H1 (cell line): Measurements from ENCODE around the gene TNPO3. TPM values are rescaled to one million over a fixed set of nuclear protein-coding genes. Genes with fewer than 3 reads are reported as not detected.

ENCODE experiments used
- CTCF ChIA-PET: fragments of 300-600 bp; sonication (Branson Sonifier 250); formaldehyde crosslinking; loops from one replicate; lab custom pipeline; 2021; ENCODE audit not compliant: partially characterized antibody; lab: Charles Lee
- POLR2A ChIA-PET: fragments of 300-600 bp; sonication (Branson Sonifier 250); formaldehyde crosslinking; loops from one replicate; lab custom pipeline; 2021; ENCODE audit warnings: inconsistent platforms; ENCODE audit not compliant: partially characterized antibody; lab: Charles Lee
- DNase-seq, 2 experiments: peaks; one replicate each; pipeline versions ENCODE4 v3.0.0 to v3.0.0-alpha.2; 2010 to 2022; ENCODE audit warnings: low spot score in 2 of 2, low read depth in 1 of 2, mixed read lengths in 1 of 2
- FAIRE-seq: peaks from 2 replicates; lab custom pipeline; 2011; peaks lifted over from hg19 to GRCh38; lab: Jason Lieb, UNC
- H2AFZ ChIP-seq: 2 replicates; pipeline ENCODE4 v1.8.1; 2012; ENCODE audit warnings: low read length, inconsistent platforms
- H2AK5ac ChIP-seq: 2 replicates; pipeline ENCODE4 v1.6.1; 2013; ENCODE audit warnings: low read depth, low read length
- H2BK120ac ChIP-seq: replicated peaks from 2 replicates; pipeline ENCODE3; 2013; ENCODE audit warnings: low read depth, low read length, inconsistent platforms
- H2BK12ac ChIP-seq: 2 replicates; pipeline ENCODE4 v1.6.1; 2013; ENCODE audit warnings: low read depth, low read length
- H2BK15ac ChIP-seq: 2 replicates; pipeline ENCODE4 v1.6.1; 2013; ENCODE audit warnings: low read length
- H2BK20ac ChIP-seq: 2 replicates; pipeline ENCODE4 v1.6.1; 2013; ENCODE audit warnings: low read length
- H2BK5ac ChIP-seq: 2 replicates; pipeline ENCODE4 v1.6.1; 2013; ENCODE audit warnings: low read depth, low read length
- H3K14ac ChIP-seq: 2 replicates; pipeline ENCODE4 v1.6.1; 2013; ENCODE audit warnings: inconsistent platforms; ENCODE audit not compliant: insufficient read length
- H3K18ac ChIP-seq: 2 replicates; pipeline ENCODE4 v1.6.1; 2013; ENCODE audit warnings: low read length; ENCODE audit errors: extremely low read depth
- H3K23ac ChIP-seq: 2 replicates; pipeline ENCODE4 v1.6.1; 2013; ENCODE audit warnings: inconsistent platforms; ENCODE audit not compliant: insufficient read length
- H3K23me2 ChIP-seq: 2 replicates; pipeline ENCODE4 v1.6.1; 2013; ENCODE audit warnings: low read depth, low read length
- H3K27ac ChIP-seq: 2 replicates; pipeline ENCODE4 v1.6.1; 2011; ENCODE audit warnings: low read depth, low read length, inconsistent platforms
- H3K27me3 ChIP-seq, 4 experiments: replicated peaks in 1 of 4; 1 replicate in 1 of 4; 2 replicates in 3 of 4; pipeline versions ENCODE4 v1.6.1 to v1.8.1; 2011 to 2013; ENCODE audit warnings: low read length in 3 of 4, mild to moderate bottlenecking in 3 of 4, inconsistent platforms in 2 of 4, mixed read lengths in 2 of 4, moderate library complexity in 1 of 4; ENCODE audit not compliant: control insufficient read depth in 3 of 4, insufficient read depth in 3 of 4; ENCODE audit errors: extremely low read depth in 1 of 4
- H3K36me3 ChIP-seq, 4 experiments: 2 replicates each; pipeline versions ENCODE4 v1.6.1 to v1.8.1; 2011 to 2013; ENCODE audit warnings: mild to moderate bottlenecking in 4 of 4, low read length in 3 of 4, moderate library complexity in 2 of 4, control low read depth in 1 of 4, inconsistent platforms in 1 of 4; ENCODE audit not compliant: insufficient read depth in 4 of 4, control insufficient read depth in 2 of 4
- H3K4ac ChIP-seq: replicated peaks from 2 replicates; pipeline ENCODE3; 2013; ENCODE audit warnings: low read length, low read depth, mixed read lengths, inconsistent platforms; ENCODE audit not compliant: insufficient read length
- H3K4me1 ChIP-seq, 4 experiments: replicated peaks in 1 of 4; 1 replicate in 1 of 4; 2 replicates in 3 of 4; pipeline versions ENCODE4 v1.6.1 to v1.8.1; 2011 to 2013; ENCODE audit warnings: low read length in 3 of 4, inconsistent platforms in 2 of 4, mixed read lengths in 1 of 4; ENCODE audit not compliant: insufficient read depth in 4 of 4, control insufficient read depth in 3 of 4
- H3K4me2 ChIP-seq, 2 experiments: 2 replicates each; pipeline versions ENCODE4 v1.6.1 to v1.8.1; 2011 to 2013; ENCODE audit warnings: low read depth in 2 of 2, low read length in 2 of 2, control low read depth in 1 of 2, inconsistent platforms in 1 of 2, mild to moderate bottlenecking in 1 of 2; ENCODE audit not compliant: insufficient read depth in 1 of 2
- H3K4me3 ChIP-seq, 4 experiments: fragments of 200-600, 300-600 bp in 1 of 4; sonication (generic), shearing (Covaris generic), sonication (Bioruptor Twin) in 1 of 4; 2 replicates each; pipeline versions ENCODE4 v1.5.1 to v1.8.1; 2011 to 2016; ENCODE audit warnings: low read length in 4 of 4, low read depth in 3 of 4, control low read depth in 2 of 4, inconsistent platforms in 2 of 4, mild to moderate bottlenecking in 2 of 4, mixed read lengths in 1 of 4, moderate library complexity in 1 of 4; ENCODE audit not compliant: insufficient read depth in 2 of 4; ENCODE audit errors: extremely low read depth in 1 of 4
- H3K56ac ChIP-seq: replicated peaks from 2 replicates; pipeline ENCODE3; 2013; ENCODE audit warnings: low read depth, mild to moderate bottlenecking, mixed read lengths, low read length, inconsistent platforms; ENCODE audit not compliant: insufficient read length
- H3K79me1 ChIP-seq: 2 replicates; pipeline ENCODE4 v1.6.1; 2013; ENCODE audit warnings: low read depth, low read length, control low read depth
- H3K79me2 ChIP-seq, 2 experiments: 2 replicates each; pipeline versions ENCODE4 v1.6.1 to v1.8.1; 2012 to 2013; ENCODE audit warnings: low read length in 2 of 2, mild to moderate bottlenecking in 2 of 2, inconsistent platforms in 1 of 2; ENCODE audit not compliant: insufficient read depth in 2 of 2, control insufficient read depth in 1 of 2
- H3K9ac ChIP-seq, 4 experiments: replicated peaks in 1 of 4; 1 replicate in 1 of 4; 2 replicates in 3 of 4; pipeline versions ENCODE4 v1.6.1 to v1.8.1; 2011 to 2013; ENCODE audit warnings: low read depth in 3 of 4, low read length in 3 of 4, control low read depth in 2 of 4, mild to moderate bottlenecking in 2 of 4, moderate library complexity in 2 of 4, inconsistent platforms in 1 of 4; ENCODE audit errors: extremely low read depth in 1 of 4
- H3K9me3 ChIP-seq, 2 experiments: 2 replicates each; pipeline versions ENCODE4 v1.6.1 to v1.8.1; 2012 to 2013; ENCODE audit warnings: mild to moderate bottlenecking in 2 of 2, moderate library complexity in 2 of 2, control low read depth in 1 of 2, inconsistent platforms in 1 of 2, low read depth in 1 of 2, low read length in 1 of 2, mixed read lengths in 1 of 2; ENCODE audit not compliant: insufficient read depth in 2 of 2
- H4K20me1 ChIP-seq, 2 experiments: replicated peaks in 1 of 2; 2 replicates each; pipeline versions ENCODE3 to v1.8.1; 2011 to 2013; ENCODE audit warnings: inconsistent platforms in 2 of 2, low read length in 2 of 2, mild to moderate bottlenecking in 1 of 2; ENCODE audit not compliant: insufficient read depth in 2 of 2, control insufficient read depth in 1 of 2
- H4K5ac ChIP-seq: 2 replicates; pipeline ENCODE4 v1.6.1; 2013; ENCODE audit warnings: low read length, low read depth, mixed read lengths, inconsistent platforms; ENCODE audit not compliant: insufficient read length
- H4K8ac ChIP-seq: 2 replicates; pipeline ENCODE4 v1.8.0; 2013; ENCODE audit warnings: mild to moderate bottlenecking, moderate library complexity, low read length, inconsistent platforms; ENCODE audit not compliant: insufficient read depth; ENCODE audit errors: extremely low read depth
- H4K91ac ChIP-seq: replicated peaks from 2 replicates; pipeline ENCODE3; 2013; ENCODE audit warnings: low read length, mixed read lengths, inconsistent platforms; ENCODE audit not compliant: insufficient read length
- CHD1 ChIP-seq: IDR thresholded peaks from 2 replicates; pipeline ENCODE4 v1.6.1; 2012; ENCODE audit warnings: low read depth, low read length, improper control_type of control experiment
- EGR1 ChIP-seq: IDR thresholded peaks from 2 replicates; pipeline ENCODE4 v1.6.1; 2011; ENCODE audit warnings: low read depth, low read length, borderline replicate concordance
- KDM1A ChIP-seq: fragments of 200-600, 300-600 bp; sonication (generic); IDR thresholded peaks from 2 replicates; pipeline ENCODE4 v1.7.1; 2016; ENCODE audit warnings: mild to moderate bottlenecking, low read length, borderline replicate concordance
- MAX ChIP-seq: IDR thresholded peaks from 2 replicates; pipeline ENCODE4 v1.6.1; 2012; ENCODE audit warnings: inconsistent platforms
- RAD21 ChIP-seq, 2 experiments: IDR thresholded peaks in 1 of 2; conservative IDR thresholded peaks in 1 of 2; 2 replicates each; pipeline ENCODE4 v1.6.1; 2011; ENCODE audit warnings: low read depth in 2 of 2, low read length in 2 of 2, improper control_type of control experiment in 1 of 2, inconsistent platforms in 1 of 2, mild to moderate bottlenecking in 1 of 2, moderate library complexity in 1 of 2
- SIRT6 ChIP-seq: IDR thresholded peaks from one replicate; pipeline ENCODE4 v1.7.1; 2012; ENCODE audit warnings: low read length, inconsistent platforms
- TAF7 ChIP-seq: optimal IDR thresholded peaks from 2 replicates; pipeline ENCODE3; 2011; ENCODE audit warnings: low read depth, mild to moderate bottlenecking, inconsistent platforms, low read length, moderate library complexity, borderline replicate concordance
- WGBS, 2 experiments: shearing (Covaris generic) in 1 of 2; methylation state at CpG; one replicate each; pipeline versions ENCODE4 v1.1.6 to v1.1.7; 2013 to 2015; ENCODE audit warnings: low lambda C conversion rate in 2 of 2, mixed read lengths in 2 of 2, inconsistent platforms in 1 of 2, low coverage in 1 of 2, missing lambda C conversion rate in 1 of 2; ENCODE audit not compliant: insufficient replicate concordance in 2 of 2, insufficient coverage in 1 of 2, insufficient read length in 1 of 2; ENCODE audit errors: extremely low coverage in 1 of 2, missing lambda C conversion rate in 1 of 2; 5-methylcytosine and 5-hydroxymethylcytosine counted together
- polyA plus RNA-seq, 7 experiments: library from polyadenylated mRNA; depleted of rRNA in 3 of 7; stranded (reverse) in 5 of 7; unstranded in 2 of 7; fragments of >200 nt in 5 of 7; fragments of 200-250 nt in 2 of 7; gene quantifications; 1 replicate in 5 of 7; 2 replicates in 1 of 7; 4 replicates in 1 of 7; pipeline versions ENCODE4 v1.2.1 to v1.2.3, GENCODE V29; 2011 to 2013; ENCODE audit warnings: missing spikeins in 2 of 7, mixed read lengths in 2 of 7
- total RNA-seq: library from RNA; stranded (reverse); fragmentation: NEBNext Ultra II Directional; extraction: Animal tissue kit (Norgen Biotek cat#: 25700); gene quantifications from 2 replicates; pipeline ENCODE4 v1.2.1, GENCODE V29; 2021

Gene TNPO3
- total and polyA plus RNA-seq, 2 of the 8 experiments (the other 6 are each of a cell fraction or from before 2014, with no cell fraction given): 67.6 to 99.2 TPM

- no peak overlapping the region for H4K5ac ChIP-seq
- no peaks in the 10 kb centered on the region for H3K79me2 ChIP-seq
- H3K56ac ChIP-seq: no peak overlapping the region
- no peak overlapping the region for H3K18ac ChIP-seq
- no peak overlapping the region for H2BK20ac ChIP-seq
- no peak overlapping the region for H2BK15ac ChIP-seq
- no peaks in the 10 kb centered on the region for H3K36me3 ChIP-seq
- no peak for FAIRE-seq
- H3K79me1 ChIP-seq: no peaks in the 10 kb centered on the region
- H3K4me3 ChIP-seq: no peak overlapping the region
- H3K9me3 ChIP-seq: no peaks in the 10 kb centered on the region; a peak in 1 of 4 replicates
- no peak for DNase-seq
- H3K27me3 ChIP-seq: no peaks in the 10 kb centered on the region
- CTCF ChIA-PET: interaction anchor here (1.2 kb wide), 1 partner anchor 13 kb away, joined by 3 read pairs; no protein-coding TSS in a partner anchor
- no peak overlapping the region for H3K14ac ChIP-seq
- no peak overlapping the region for H4K91ac ChIP-seq
- H3K4ac ChIP-seq: no peak overlapping the region
- no peak overlapping the region for H3K23ac ChIP-seq
- no peak overlapping the region for H3K27ac ChIP-seq
- H2BK12ac ChIP-seq: no peak overlapping the region
- no peak overlapping the region for H3K4me2 ChIP-seq
- no peaks in the 10 kb centered on the region for H3K4me1 ChIP-seq
- H3K23me2 ChIP-seq: no peaks in the 10 kb centered on the region
- no peak overlapping the region for H4K8ac ChIP-seq
- no peak overlapping the region for H2BK5ac ChIP-seq
- H2AFZ ChIP-seq: no peak overlapping the region
- H2AK5ac ChIP-seq: no peak overlapping the region
- POLR2A ChIA-PET: interaction anchor here (2.4 kb wide), 1 partner anchor 18 kb away, joined by 9 read pairs; the partner anchor contains the start of gene TNPO3
- no peak overlapping the region for H3K9ac ChIP-seq
- H2BK120ac ChIP-seq: no peak overlapping the region
- WGBS, 2 experiments: 86% methylated on average over 1 of the region's 1 CpG; no CpG with 5 or more reads in 1 of the 2 experiments
- TF ChIP-seq MAX: no peak
- no peak for TF ChIP-seq TAF7
- no peak for TF ChIP-seq SIRT6
- TF ChIP-seq RAD21 (IDR thresholded peaks at IDR 0.05 in 1 of 2, conservative IDR thresholded peaks at IDR 0.05 in 1 of 2; ENCODE audit: low read depth in 2 of 2, low read length in 2 of 2): no peak
- no peak for TF ChIP-seq EGR1
- no peak for TF ChIP-seq CHD1
- TF ChIP-seq KDM1A: no peak
- H4K20me1 ChIP-seq: no peaks in the 10 kb centered on the region
Observed at GRCh38 chr7:129073204-129073603, 18.3 kb upstream of the TNPO3 start.
